ENCODE data around the gene HEBP1. TPM values are rescaled to one million over a fixed set of nuclear protein-coding genes. Genes with fewer than 3 reads are reported as not detected.

Gene HEBP1
- polyA plus RNA-seq, 1 donor (not counting 4 experiments of a cell fraction or from before 2014, with no cell fraction given): 24.8 TPM

- TF ChIP-seq CTCF (optimal IDR thresholded peaks at IDR 0.05 in 1 of 3, IDR thresholded peaks at IDR 0.05 in 1 of 3, conservative IDR thresholded peaks at IDR 0.05 in 1 of 3; ENCODE audit: extremely low read depth in 1 of 3, insufficient read depth in 2 of 3, low read length in 3 of 3) (no peak), EZH2 (IDR thresholded peaks at IDR 0.05; ENCODE audit: low read length) (no peak)
- DNase-seq (ENCODE audit: low read depth, low spot score) (no peak), FAIRE-seq (no peak)
- no peaks in the 10 kb centered on the region for H3K27me3 ChIP-seq (ENCODE audit: control insufficient read depth, extremely low read depth, insufficient read depth, low read length)
- H3K79me2 ChIP-seq (ENCODE audit: control insufficient read depth, insufficient read depth, low read length): peaks cover 22% of the 10 kb centered on the region
- H3K9me3 ChIP-seq (ENCODE audit: control insufficient read depth, low read depth, low read length): no peaks in the 10 kb centered on the region
- peaks cover 11% of the 10 kb centered on the region for H3K4me1 ChIP-seq (ENCODE audit: control insufficient read depth, extremely low read depth, insufficient read depth, low read length)
- H3K4me3 ChIP-seq (ENCODE audit: control insufficient read depth in 2 of 3, extremely low read depth in 1 of 3, insufficient read depth in 2 of 3, low read depth in 1 of 3, low read length in 3 of 3): peak overlapping the region; percentile 55 to 83 (median 60)
- peak overlapping the region; percentile 63 for H3K27ac ChIP-seq (ENCODE audit: control insufficient read depth, insufficient read depth, low read length)
- no peaks in the 10 kb centered on the region for H3K36me3 ChIP-seq (ENCODE audit: control insufficient read depth in 2 of 2, extremely low read depth in 1 of 2, insufficient read depth in 2 of 2, low read length in 2 of 2)
- H4K20me1 ChIP-seq (ENCODE audit: control insufficient read depth, extremely low read depth, insufficient read depth, low read length): no peaks in the 10 kb centered on the region
- dilution Hi-C loops (cut with MboI; ENCODE audit: extremely low pct_ligation_motif_present, low sequenced_read_pairs): no loop called here
- peak overlapping the region; percentile 88 for H3K4me2 ChIP-seq (ENCODE audit: control insufficient read depth, extremely low read depth, insufficient read depth, low read depth, low read length)
- no peaks in the 10 kb centered on the region for H3K9me1 ChIP-seq (ENCODE audit: control insufficient read depth, extremely low read depth, insufficient read depth, low read length)
- H2AFZ ChIP-seq (ENCODE audit: control insufficient read depth, low read length): peak overlapping the region; percentile 72
- peak overlapping the region; percentile 74 for H3K9ac ChIP-seq (ENCODE audit: control insufficient read depth, extremely low read depth, insufficient read depth, low read length)
Measured at GRCh38 chr12:13000616-13000924, 505 bp upstream of the HEBP1 start.

DNA sequence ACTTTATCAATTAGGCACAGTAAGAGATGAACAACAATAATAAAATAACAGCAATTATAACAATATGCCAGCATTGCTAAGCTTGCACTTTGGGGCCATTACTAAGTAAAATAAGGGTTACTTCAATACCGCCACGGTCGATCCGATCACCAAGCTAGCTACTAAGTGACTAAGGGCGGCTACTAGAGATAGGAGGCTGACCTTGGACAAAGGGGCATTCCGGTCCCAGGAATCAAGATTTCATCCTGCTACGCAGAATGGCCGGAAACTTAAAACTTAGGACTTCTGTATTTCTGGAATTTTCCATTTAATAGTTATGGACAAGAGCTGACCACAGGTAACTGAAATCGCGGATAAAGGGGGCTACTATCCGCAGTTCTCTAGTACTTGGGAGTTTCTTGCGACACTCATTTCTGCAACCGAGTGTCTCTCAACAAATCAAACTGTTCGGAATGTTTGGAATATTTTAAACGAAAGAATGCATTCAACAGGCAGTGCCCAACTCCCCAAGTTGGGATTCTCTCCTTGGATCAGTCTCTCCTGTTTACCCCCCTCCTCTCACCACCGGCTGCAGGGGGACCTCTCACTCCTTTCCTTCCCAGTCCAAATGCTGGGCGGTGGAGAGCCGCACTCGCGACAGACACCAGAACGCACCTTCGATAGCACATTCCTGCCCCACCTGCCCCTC lies 650 bp downstream of the HEBP1 start:
- H3K27me3 ChIP-seq (ENCODE audit: control insufficient read depth, extremely low read depth, insufficient read depth, low read length): no peaks in the 10 kb centered on the region
- DNase-seq (ENCODE audit: low read depth, low spot score) (no peak), FAIRE-seq (no peak)
- H2AFZ ChIP-seq (ENCODE audit: control insufficient read depth, low read length): peak overlapping the region; percentile 88
- H3K9me1 ChIP-seq (ENCODE audit: control insufficient read depth, extremely low read depth, insufficient read depth, low read length): no peaks in the 10 kb centered on the region
- peaks cover 11% of the 10 kb centered on the region for H3K4me1 ChIP-seq (ENCODE audit: control insufficient read depth, extremely low read depth, insufficient read depth, low read length)
- peaks cover 29% of the 10 kb centered on the region for H3K79me2 ChIP-seq (ENCODE audit: control insufficient read depth, insufficient read depth, low read length)
- dilution Hi-C loops (cut with MboI; ENCODE audit: extremely low pct_ligation_motif_present, low sequenced_read_pairs): no loop called here
- TF ChIP-seq CTCF (optimal IDR thresholded peaks at IDR 0.05 in 1 of 3, IDR thresholded peaks at IDR 0.05 in 1 of 3, conservative IDR thresholded peaks at IDR 0.05 in 1 of 3; ENCODE audit: extremely low read depth in 1 of 3, insufficient read depth in 2 of 3, low read length in 3 of 3): no peak
- H3K27ac ChIP-seq (ENCODE audit: control insufficient read depth, insufficient read depth, low read length): peak overlapping the region; percentile 67
- H4K20me1 ChIP-seq (ENCODE audit: control insufficient read depth, extremely low read depth, insufficient read depth, low read length): no peaks in the 10 kb centered on the region
- peak overlapping the region; percentile 80 for H3K4me2 ChIP-seq (ENCODE audit: control insufficient read depth, extremely low read depth, insufficient read depth, low read depth, low read length)
- peak overlapping the region; percentile 86 for H3K9ac ChIP-seq (ENCODE audit: control insufficient read depth, extremely low read depth, insufficient read depth, low read length)
- H3K4me3 ChIP-seq (ENCODE audit: control insufficient read depth in 2 of 3, extremely low read depth in 1 of 3, insufficient read depth in 2 of 3, low read depth in 1 of 3, low read length in 3 of 3): peak overlapping the region; percentile 55 to 89 (median 85)
- H3K9me3 ChIP-seq (ENCODE audit: control insufficient read depth, low read depth, low read length): no peaks in the 10 kb centered on the region
- H3K36me3 ChIP-seq (ENCODE audit: control insufficient read depth in 2 of 2, extremely low read depth in 1 of 2, insufficient read depth in 2 of 2, low read length in 2 of 2): peaks cover 0 to 3% of the 10 kb centered on the region in 2 experiments
